ENCODE measurements around the gene TRIM52.
A peak's percentile ranks its signal among the peaks of the same experiment; 100 is the strongest.
"Not testable (repeated sequence)": the region's sequence is repeated elsewhere in the genome, so short reads cannot be mapped to it uniquely, and the experiment has no call there.

The TRIM52 gene

GRCh38 chr5:181212934-181213333, 48.0 kb downstream of the TRIM52 start:
- no peak overlapping the region for H3K27ac ChIP-seq (ENCODE audit: low read length)
- TF ChIP-seq CTCF (IDR thresholded peaks at IDR 0.05; ENCODE audit: borderline replicate concordance, extremely low read depth, low read length, poor library complexity, severe bottlenecking) (no peak), EZH2 (IDR thresholded peaks at IDR 0.05; ENCODE audit: borderline replicate concordance, low read depth, low read length, severe bottlenecking) (no peak)
- no peak for DNase-seq
- no peak overlapping the region for H2AFZ ChIP-seq (ENCODE audit: low read depth, low read length)
- H3K4me3 ChIP-seq (ENCODE audit: low read depth in 1 of 2, low read length in 2 of 2): no peak overlapping the region
- H3K4me2 ChIP-seq (ENCODE audit: insufficient read depth, low read length): no peak overlapping the region
- no peaks in the 10 kb centered on the region for H4K20me1 ChIP-seq (ENCODE audit: insufficient read depth, low read length)
- peaks cover 26% of the 10 kb centered on the region for H3K4me1 ChIP-seq (ENCODE audit: insufficient read depth, low read length)
- H3K9me3 ChIP-seq (ENCODE audit: insufficient read depth, low read length, severe bottlenecking): no peaks in the 10 kb centered on the region
- H3K36me3 ChIP-seq (ENCODE audit: insufficient read depth, low read length): no peaks in the 10 kb centered on the region
- no peaks in the 10 kb centered on the region for H3K27me3 ChIP-seq (ENCODE audit: insufficient read depth, low read length, poor library complexity)
- H3K9ac ChIP-seq (ENCODE audit: low read depth, low read length): no peak overlapping the region
- H3K79me2 ChIP-seq (ENCODE audit: insufficient read depth, low read length): no peaks in the 10 kb centered on the region
- no peak for ATAC-seq (ENCODE audit: insufficient read depth, low read depth)

DNA sequence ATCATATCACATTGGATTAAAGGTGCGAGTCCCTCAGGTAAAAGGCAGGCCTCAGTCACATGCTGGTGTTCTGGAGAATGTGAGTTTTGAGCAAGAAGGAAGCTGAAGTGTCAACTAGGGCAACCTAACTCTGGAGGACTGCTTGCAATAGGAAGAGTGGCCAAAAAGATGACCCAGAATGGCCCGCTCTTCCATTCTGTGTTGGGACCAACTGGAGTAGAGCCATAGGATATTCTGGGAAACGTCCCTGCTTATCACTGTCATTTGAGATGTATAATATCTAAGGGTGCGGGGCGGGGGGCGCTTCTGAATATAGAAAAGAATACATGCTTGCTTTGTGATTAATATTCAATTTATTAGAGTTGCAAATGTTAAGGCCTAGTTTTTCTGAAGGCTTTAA, 48.9 kb downstream of the TRIM52 start:
- peaks cover 24% of the 10 kb centered on the region for H3K4me1 ChIP-seq (ENCODE audit: insufficient read depth, low read length)

DNA sequence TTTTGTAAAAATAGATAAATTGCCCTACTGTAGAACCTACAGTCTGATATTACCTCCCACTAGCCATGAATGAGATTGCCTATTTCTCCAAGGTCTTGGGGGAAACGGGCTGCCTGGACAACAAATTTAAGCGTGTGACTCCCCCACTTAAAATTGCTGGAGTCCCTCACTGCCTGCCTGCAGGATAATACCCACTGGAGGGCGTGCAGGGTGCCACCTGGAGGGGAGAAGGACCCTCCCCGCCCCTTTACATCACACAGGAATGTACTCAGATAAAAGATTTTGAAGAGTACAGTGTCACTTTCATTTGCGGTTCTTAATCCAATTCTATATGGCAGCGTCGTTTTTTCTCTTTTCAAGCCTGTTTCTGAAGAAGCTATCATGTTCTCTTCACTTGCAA, 49.7 kb downstream of the TRIM52 start:
- H3K27ac ChIP-seq (ENCODE audit: low read length): no peak overlapping the region
- no peak for DNase-seq
- H3K79me2 ChIP-seq (ENCODE audit: insufficient read depth, low read length): no peaks in the 10 kb centered on the region
- no peak overlapping the region for H3K9ac ChIP-seq (ENCODE audit: low read depth, low read length)
- peak; percentile 40 for TF ChIP-seq CTCF (IDR thresholded peaks at IDR 0.05; ENCODE audit: borderline replicate concordance, extremely low read depth, low read length, poor library complexity, severe bottlenecking)
- TF ChIP-seq EZH2 (IDR thresholded peaks at IDR 0.05; ENCODE audit: borderline replicate concordance, low read depth, low read length, severe bottlenecking): no peak
- no peaks in the 10 kb centered on the region for H3K9me3 ChIP-seq (ENCODE audit: insufficient read depth, low read length, severe bottlenecking)
- no peaks in the 10 kb centered on the region for H3K36me3 ChIP-seq (ENCODE audit: insufficient read depth, low read length)
- H3K27me3 ChIP-seq (ENCODE audit: insufficient read depth, low read length, poor library complexity): peaks cover 3% of the 10 kb centered on the region
- no peak overlapping the region for H2AFZ ChIP-seq (ENCODE audit: low read depth, low read length)
- no peak overlapping the region for H3K4me3 ChIP-seq (ENCODE audit: low read depth in 1 of 2, low read length in 2 of 2)
- no peak for ATAC-seq (ENCODE audit: insufficient read depth, low read depth)
- no peaks in the 10 kb centered on the region for H4K20me1 ChIP-seq (ENCODE audit: insufficient read depth, low read length)
- H3K4me2 ChIP-seq (ENCODE audit: insufficient read depth, low read length): no peak overlapping the region
- peaks cover 25% of the 10 kb centered on the region for H3K4me1 ChIP-seq (ENCODE audit: insufficient read depth, low read length)

More for the DNA sequence above, 48.9 kb downstream of the TRIM52 start:
- Histone ChIP-seq H3K4me3 (ENCODE audit: low read depth in 1 of 2, low read length in 2 of 2) (no peak overlapping the region), H3K9ac (ENCODE audit: low read depth, low read length) (no peak overlapping the region), H3K9me3 (ENCODE audit: insufficient read depth, low read length, severe bottlenecking) (no peaks in the 10 kb centered on the region), H3K79me2 (ENCODE audit: insufficient read depth, low read length) (no peaks in the 10 kb centered on the region), H3K36me3 (ENCODE audit: insufficient read depth, low read length) (no peaks in the 10 kb centered on the region), H3K27me3 (ENCODE audit: insufficient read depth, low read length, poor library complexity) (no peaks in the 10 kb centered on the region), H4K20me1 (ENCODE audit: insufficient read depth, low read length) (no peaks in the 10 kb centered on the region), H3K27ac (ENCODE audit: low read length) (no peak overlapping the region), H2AFZ (ENCODE audit: low read depth, low read length) (no peak overlapping the region), H3K4me2 (ENCODE audit: insufficient read depth, low read length) (no peak overlapping the region)
- TF ChIP-seq EZH2 (IDR thresholded peaks at IDR 0.05; ENCODE audit: borderline replicate concordance, low read depth, low read length, severe bottlenecking) (no peak), CTCF (IDR thresholded peaks at IDR 0.05; ENCODE audit: borderline replicate concordance, extremely low read depth, low read length, poor library complexity, severe bottlenecking) (no peak)
- no peak for DNase-seq
- ATAC-seq (ENCODE audit: insufficient read depth, low read depth): no peak

DNA sequence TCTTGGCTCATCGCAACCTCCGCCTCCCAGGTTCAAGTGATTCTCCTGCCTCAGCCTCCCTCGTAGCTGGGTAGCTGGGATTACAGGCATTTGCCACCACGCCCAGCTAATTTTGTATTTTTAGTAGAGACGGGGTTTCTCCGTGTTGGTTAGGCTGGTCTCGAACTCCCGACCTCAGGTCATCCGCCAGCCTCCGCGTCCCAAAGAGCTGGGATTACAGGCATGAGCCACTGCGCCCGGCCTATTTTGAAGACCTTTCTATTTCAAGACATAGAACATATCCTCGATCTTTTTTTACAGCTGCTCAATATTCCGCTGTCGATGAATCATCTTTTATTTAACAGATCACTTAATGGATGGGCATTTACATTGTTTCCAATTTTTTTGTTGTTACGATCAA, 50.2 kb downstream of the TRIM52 start:
- not testable (repeated sequence) for H3K79me2 ChIP-seq (ENCODE audit: insufficient read depth, low read length); H3K27me3 ChIP-seq (ENCODE audit: insufficient read depth, low read length, poor library complexity); H3K9ac ChIP-seq (ENCODE audit: low read depth, low read length); ATAC-seq (ENCODE audit: insufficient read depth, low read depth); H3K27ac ChIP-seq (ENCODE audit: low read length); H3K36me3 ChIP-seq (ENCODE audit: insufficient read depth, low read length); H3K4me3 ChIP-seq (ENCODE audit: low read depth in 1 of 2, low read length in 2 of 2); H4K20me1 ChIP-seq (ENCODE audit: insufficient read depth, low read length); H2AFZ ChIP-seq (ENCODE audit: low read depth, low read length); H3K4me2 ChIP-seq (ENCODE audit: insufficient read depth, low read length); DNase-seq; H3K9me3 ChIP-seq (ENCODE audit: insufficient read depth, low read length, severe bottlenecking)
- peaks cover 25% of the 10 kb centered on the region for H3K4me1 ChIP-seq (ENCODE audit: insufficient read depth, low read length)

GRCh38 chr5:181210148-181210547, 50.8 kb downstream of the TRIM52 start:
- not testable (repeated sequence) for H3K9me3 ChIP-seq (ENCODE audit: insufficient read depth, low read length, severe bottlenecking); H3K79me2 ChIP-seq (ENCODE audit: insufficient read depth, low read length); H3K9ac ChIP-seq (ENCODE audit: low read depth, low read length); H4K20me1 ChIP-seq (ENCODE audit: insufficient read depth, low read length); ATAC-seq (ENCODE audit: insufficient read depth, low read depth); H3K4me3 ChIP-seq (ENCODE audit: low read depth in 1 of 2, low read length in 2 of 2); H3K27ac ChIP-seq (ENCODE audit: low read length); DNase-seq; H2AFZ ChIP-seq (ENCODE audit: low read depth, low read length); H3K4me2 ChIP-seq (ENCODE audit: insufficient read depth, low read length); H3K36me3 ChIP-seq (ENCODE audit: insufficient read depth, low read length)
- Histone ChIP-seq H3K27me3 (ENCODE audit: insufficient read depth, low read length, poor library complexity) (peaks cover 14% of the 10 kb centered on the region), H3K4me1 (ENCODE audit: insufficient read depth, low read length) (peaks cover 31% of the 10 kb centered on the region)

- H3K9me3 ChIP-seq (ENCODE audit: insufficient read depth, low read length, severe bottlenecking); H2AFZ ChIP-seq (ENCODE audit: low read depth, low read length); H3K4me3 ChIP-seq (ENCODE audit: low read depth in 1 of 2, low read length in 2 of 2); H4K20me1 ChIP-seq (ENCODE audit: insufficient read depth, low read length); H3K79me2 ChIP-seq (ENCODE audit: insufficient read depth, low read length); DNase-seq; H3K9ac ChIP-seq (ENCODE audit: low read depth, low read length); H3K27ac ChIP-seq (ENCODE audit: low read length); ATAC-seq (ENCODE audit: insufficient read depth, low read depth); H3K36me3 ChIP-seq (ENCODE audit: insufficient read depth, low read length); H3K4me2 ChIP-seq (ENCODE audit: insufficient read depth, low read length): not testable (repeated sequence)
- H3K4me1 ChIP-seq (ENCODE audit: insufficient read depth, low read length): peaks cover 42% of the 10 kb centered on the region
- H3K27me3 ChIP-seq (ENCODE audit: insufficient read depth, low read length, poor library complexity): peaks cover 25% of the 10 kb centered on the region
Observed at GRCh38 chr5:181209006-181209405, 51.9 kb downstream of the TRIM52 start.

Data from DND-41 (cell line).